RWPE1 (cell line): ENCODE measurements around the gene RTCA.
"Not testable (repeated sequence)": the region's sequence is repeated elsewhere in the genome, so short reads cannot be mapped to it uniquely, and the experiment has no call there.

ENCODE experiments used
- CTCF ChIA-PET: fragments of 350-600 bp; sonication (Branson Sonifier 250); formaldehyde crosslinking; extraction: SDS; loops from one replicate; lab custom pipeline; 2021; lab: Yijun Ruan, JAX
- POLR2A ChIA-PET: fragments of 400-600 bp; formaldehyde crosslinking; extraction: SDS; loops from one replicate; lab custom pipeline; 2020; ENCODE audit warnings: antibody characterized with exemption; ENCODE audit not compliant: low non-redundant PET; lab: Yijun Ruan, JAX
- DNase-seq: peaks from one replicate; pipeline ENCODE4 v3.0.0; 2012; ENCODE audit warnings: low spot score
- H3K27ac ChIP-seq: fragments of 450-650 bp; 2 replicates; pipeline ENCODE4 v1.5.1; 2017
- CTCF ChIP-seq: fragments of 450-650 bp; conservative IDR thresholded peaks from 2 replicates; pipeline ENCODE4 v1.5.1; 2017; ENCODE audit warnings: low read depth, mild to moderate bottlenecking

The RTCA gene

GRCh38 chr1:100252901-100253300 is 13.1 kb upstream of the RTCA start:
- POLR2A ChIA-PET, result no interaction called here
- TF ChIP-seq CTCF, result no peak
- H3K27ac ChIP-seq, result no peak overlapping the region
- no peak for DNase-seq
- CTCF ChIA-PET, result no interaction called here

DNA sequence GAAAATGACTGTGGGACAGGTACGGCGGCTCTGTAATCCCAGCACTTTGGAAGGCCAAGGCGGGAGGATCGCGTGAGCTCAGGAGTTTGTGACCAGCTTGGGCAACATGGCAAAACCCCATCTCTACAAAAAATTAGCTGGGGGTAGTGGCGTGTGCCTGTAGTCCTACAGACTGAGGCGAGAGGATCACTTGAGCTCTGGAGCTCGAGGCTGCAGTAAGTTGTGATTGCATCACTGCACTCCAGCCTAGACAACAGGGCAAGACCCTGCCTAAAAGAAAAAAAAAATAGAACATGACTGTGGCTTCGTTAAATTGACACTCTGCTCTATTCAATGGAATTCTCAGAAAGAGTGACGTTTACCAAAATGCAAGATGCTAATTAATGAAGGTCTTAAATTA is 12.5 kb upstream of the RTCA start:
- CTCF ChIA-PET, result no interaction called here
- no peak overlapping the region for H3K27ac ChIP-seq
- POLR2A ChIA-PET, result no interaction called here
- no peak for DNase-seq
- no peak for TF ChIP-seq CTCF

GRCh38 chr1:100256273-100256672 is 9.7 kb upstream of the RTCA start:
- H3K27ac ChIP-seq, POLR2A ChIA-PET, DNase-seq: not testable (repeated sequence)
- CTCF ChIA-PET, result interaction anchor here (0.7 kb wide), 1 partner anchor 142 kb away, joined by 3 read pairs; no protein-coding TSS in a partner anchor

- H3K27ac ChIP-seq, CTCF ChIA-PET, POLR2A ChIA-PET, DNase-seq: not testable (repeated sequence)
Measured at GRCh38 chr1:100258427-100258826, 7.6 kb upstream of the RTCA start.

DNA sequence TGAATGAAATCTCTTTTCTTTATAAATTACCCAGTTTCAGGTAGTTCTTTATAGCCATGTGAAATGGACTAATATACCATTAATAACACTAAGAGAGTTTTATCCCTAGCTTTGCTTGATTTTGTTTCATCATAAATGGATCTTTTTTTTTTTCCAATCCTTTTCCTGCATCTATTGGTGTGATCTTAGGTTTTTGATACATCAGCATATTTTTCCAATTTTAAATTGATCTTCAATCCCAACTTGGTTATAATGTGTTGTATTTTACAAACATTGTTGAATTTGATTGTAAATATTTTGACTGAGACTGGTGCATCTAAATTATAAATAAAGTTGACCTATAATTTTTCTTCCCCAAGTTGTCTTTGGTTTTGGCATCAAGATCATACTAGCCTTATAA is 4.3 kb upstream of the RTCA start:
- no peak overlapping the region for H3K27ac ChIP-seq
- ChIA-PET CTCF (interaction anchor here (0.6 kb wide), 1 partner anchor 1609 kb away, joined by 5 read pairs; no protein-coding TSS in a partner anchor), POLR2A (no interaction called here)
- DNase-seq, result no peak
- TF ChIP-seq CTCF, result no peak

DNA sequence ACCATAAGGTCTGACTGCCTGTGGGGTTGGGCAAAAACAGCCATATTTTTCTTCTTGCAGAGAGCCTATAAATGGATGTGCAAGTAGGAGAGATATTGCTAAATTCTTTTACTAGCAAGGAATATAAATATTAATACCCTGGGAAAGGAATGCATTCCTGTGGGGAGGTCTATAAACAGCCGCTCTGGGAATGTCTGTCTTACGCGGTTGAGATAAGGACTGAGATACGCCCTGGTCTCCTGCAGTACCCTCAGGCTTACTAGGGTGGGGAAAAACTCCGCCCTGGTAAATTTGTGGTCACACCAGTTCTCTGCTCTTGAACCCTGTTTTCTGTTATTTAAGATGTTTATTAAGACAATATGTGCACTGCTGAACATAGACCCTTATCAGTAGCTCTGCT is 1.9 kb upstream of the RTCA start:
- H3K27ac ChIP-seq, CTCF ChIA-PET, POLR2A ChIA-PET, DNase-seq: not testable (repeated sequence)

GRCh38 chr1:100265562-100265930 is 470 bp upstream of the RTCA start:
- ChIA-PET POLR2A (interaction anchor here (0.5 kb wide), 1 partner anchor 219 kb away, joined by 3 read pairs; no protein-coding TSS in a partner anchor), CTCF (no interaction called here)
- TF ChIP-seq CTCF, result no peak
- DNase-seq, result no peak
- H3K27ac ChIP-seq, result peak overlapping the region; percentile 86

DNA sequence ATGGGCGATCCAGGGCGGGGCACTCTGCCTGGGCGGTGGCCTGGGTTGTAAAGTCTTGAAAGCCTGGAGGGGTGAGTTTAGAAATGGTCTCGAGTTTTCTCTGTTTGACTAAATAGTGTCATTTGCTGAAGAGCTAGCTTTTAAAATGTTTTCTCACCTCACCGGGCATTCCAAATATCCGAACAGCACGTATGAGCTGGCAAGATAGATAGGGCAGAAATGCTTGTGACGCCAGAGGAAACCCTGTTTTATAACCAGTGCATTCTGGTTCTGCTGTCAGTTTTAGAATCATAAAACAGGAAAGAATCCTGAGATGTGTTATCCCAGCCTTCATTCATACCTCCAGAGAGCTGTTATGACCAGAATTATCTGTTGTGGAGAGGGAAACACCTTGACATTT is 725 bp downstream of the RTCA start:
- H3K27ac ChIP-seq, result peak overlapping the region; percentile 86
- POLR2A ChIA-PET, result interaction anchor here (0.6 kb wide), 1 partner anchor 193 kb away, joined by 3 read pairs; no protein-coding TSS in a partner anchor
- TF ChIP-seq CTCF, result no peak
- no peak for DNase-seq
- CTCF ChIA-PET, result no interaction called here
